NCI-H1436 treated with DMSO at 0.1 percent for 48 hours (cell line): Measurements from ENCODE around the gene ENOPH1.

Experiments
- DNase-seq: peaks from one replicate; lab custom pipeline; 2025; lab: John Stamatoyannopoulos, UW

The ENOPH1 gene

GRCh38 chr4:82428526-82428968 lies 1.8 kb upstream of the ENOPH1 start:
- no peak for DNase-seq

GRCh38 chr4:82428969-82429727 lies 1.2 kb upstream of the ENOPH1 start:
- DNase-seq = peak; percentile 54

- DNase-seq = no peak
These were observed 630 bp upstream of the ENOPH1 start for GRCh38 chr4:82429728-82430192.

GRCh38 chr4:82430964-82431745 lies 765 bp downstream of the ENOPH1 start:
- DNase-seq = no peak

- no peak for DNase-seq
These were observed 1.4 kb downstream of the ENOPH1 start for GRCh38 chr4:82431831-82432230.

- no peak for DNase-seq
These were observed 2.2 kb downstream of the ENOPH1 start for GRCh38 chr4:82432596-82432995.

- DNase-seq = no peak
These were observed 3.4 kb downstream of the ENOPH1 start for GRCh38 chr4:82433791-82434190.

GRCh38 chr4:82434949-82435348 lies 4.6 kb downstream of the ENOPH1 start:
- DNase-seq = no peak

GRCh38 chr4:82436130-82436529 lies 5.7 kb downstream of the ENOPH1 start:
- DNase-seq = no peak

- DNase-seq = no peak
These were observed 6.4 kb downstream of the ENOPH1 start for GRCh38 chr4:82436780-82437179.

GRCh38 chr4:82437285-82438005 lies 7.1 kb downstream of the ENOPH1 start:
- DNase-seq = no peak

GRCh38 chr4:82439088-82439487 lies 8.7 kb downstream of the ENOPH1 start:
- DNase-seq = no peak

- DNase-seq = no peak
These were observed 17.5 kb downstream of the ENOPH1 start for GRCh38 chr4:82447886-82448285.

GRCh38 chr4:82450966-82451755 lies 20.8 kb downstream of the ENOPH1 start:
- no peak for DNase-seq

GRCh38 chr4:82452026-82452425 lies 21.6 kb downstream of the ENOPH1 start:
- DNase-seq = no peak

- no peak for DNase-seq
These were observed 26.9 kb downstream of the ENOPH1 start for GRCh38 chr4:82457266-82457665.

- DNase-seq = no peak
These were observed 28.3 kb downstream of the ENOPH1 start for GRCh38 chr4:82458729-82459128.

- DNase-seq = no peak
These were observed 31.3 kb downstream of the ENOPH1 start for GRCh38 chr4:82461710-82462109.

GRCh38 chr4:82462415-82462831 lies 32.0 kb downstream of the ENOPH1 start:
- peak; percentile 56 for DNase-seq

GRCh38 chr4:82463221-82463620 lies 32.8 kb downstream of the ENOPH1 start:
- no peak for DNase-seq

- DNase-seq = no peak
These were observed 37.1 kb downstream of the ENOPH1 start for GRCh38 chr4:82467471-82467870.
